ENCODE measurements around the gene PLCB1. TPM values are rescaled to one million over a fixed set of nuclear protein-coding genes. Genes with fewer than 3 reads are reported as not detected.

The PLCB1 gene
- total and polyA plus RNA-seq, 10 of the 15 experiments (the other 5 are each of a cell fraction or from before 2014, with no cell fraction given) = 0.05 to 5.3 (median 0.17) TPM; not detected in 1

GRCh38 chr20:8414586-8415274, 282.7 kb downstream of the PLCB1 start (continued):
- TF ChIP-seq TARDBP (IDR thresholded peaks at IDR 0.05; ENCODE audit: borderline replicate concordance) = no peak
- TF ChIP-seq PKNOX1 (IDR thresholded peaks at IDR 0.05) = no peak
- no peak for TF ChIP-seq ZBTB4 (CRISPR knock-in tag; IDR thresholded peaks at IDR 0.05)
- peak; percentile 97 for TF ChIP-seq MTA2 (IDR thresholded peaks at IDR 0.05; ENCODE audit: low read depth)
- TF ChIP-seq NFXL1 (IDR thresholded peaks at IDR 0.05; ENCODE audit: borderline replicate concordance) = no peak
- no peak for TF ChIP-seq SIX5 (IDR thresholded peaks at IDR 0.05; ENCODE audit: low read depth, low read length, severe bottlenecking)
- no peak for TF ChIP-seq TCF7 (IDR thresholded peaks at IDR 0.05; ENCODE audit: borderline replicate concordance)
- peak; percentile 68 for TF ChIP-seq IKZF1 (conservative IDR thresholded peaks at IDR 0.05)
- TF ChIP-seq ATF7 (IDR thresholded peaks at IDR 0.05; ENCODE audit: low read depth) = peak; percentile 54
- TF ChIP-seq POU2F2 (IDR thresholded peaks at IDR 0.05; ENCODE audit: borderline replicate concordance, low read depth, low read length) = no peak
- TF ChIP-seq IKZF2 (IDR thresholded peaks at IDR 0.05) = peak; percentile 87 to 89
- peak; percentile 70; the same call in 1 of the 2 replicates for TF ChIP-seq BCL11A (IDR thresholded peaks at IDR 0.05; ENCODE audit: low read depth, low read length)
- no peak for TF ChIP-seq SREBF2 (IDR thresholded peaks at IDR 0.05; ENCODE audit: low read length)
- no peak; the same call in 1 of the 2 replicates for TF ChIP-seq RELB (IDR thresholded peaks at IDR 0.05; ENCODE audit: low read depth)
- no peak for TF ChIP-seq CBX3 (IDR thresholded peaks at IDR 0.05; ENCODE audit: borderline replicate concordance, low read depth)
- no peak for TF ChIP-seq ZBTB33 (IDR thresholded peaks at IDR 0.05)
- no peak for TF ChIP-seq SREBF1 (IDR thresholded peaks at IDR 0.05; ENCODE audit: low read length)
- no peak for TF ChIP-seq EZH2 (IDR thresholded peaks at IDR 0.05; ENCODE audit: borderline replicate concordance, control insufficient read depth, low read depth, low read length)
- TF ChIP-seq SMAD1 (IDR thresholded peaks at IDR 0.05; ENCODE audit: low read depth, partially characterized antibody) = peak; percentile 86
